CD4-positive, alpha-beta T cell treated with Interleukin-15 for 4 hours (primary cell): Measurements from ENCODE around the gene CD99.

Source experiments
- DNase-seq: peaks from one replicate; pipeline ENCODE4 v3.0.0-alpha.2; 2020; ENCODE audit warnings: low spot score

Gene CD99, protein sequence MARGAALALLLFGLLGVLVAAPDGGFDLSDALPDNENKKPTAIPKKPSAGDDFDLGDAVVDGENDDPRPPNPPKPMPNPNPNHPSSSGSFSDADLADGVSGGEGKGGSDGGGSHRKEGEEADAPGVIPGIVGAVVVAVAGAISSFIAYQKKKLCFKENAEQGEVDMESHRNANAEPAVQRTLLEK

DNA sequence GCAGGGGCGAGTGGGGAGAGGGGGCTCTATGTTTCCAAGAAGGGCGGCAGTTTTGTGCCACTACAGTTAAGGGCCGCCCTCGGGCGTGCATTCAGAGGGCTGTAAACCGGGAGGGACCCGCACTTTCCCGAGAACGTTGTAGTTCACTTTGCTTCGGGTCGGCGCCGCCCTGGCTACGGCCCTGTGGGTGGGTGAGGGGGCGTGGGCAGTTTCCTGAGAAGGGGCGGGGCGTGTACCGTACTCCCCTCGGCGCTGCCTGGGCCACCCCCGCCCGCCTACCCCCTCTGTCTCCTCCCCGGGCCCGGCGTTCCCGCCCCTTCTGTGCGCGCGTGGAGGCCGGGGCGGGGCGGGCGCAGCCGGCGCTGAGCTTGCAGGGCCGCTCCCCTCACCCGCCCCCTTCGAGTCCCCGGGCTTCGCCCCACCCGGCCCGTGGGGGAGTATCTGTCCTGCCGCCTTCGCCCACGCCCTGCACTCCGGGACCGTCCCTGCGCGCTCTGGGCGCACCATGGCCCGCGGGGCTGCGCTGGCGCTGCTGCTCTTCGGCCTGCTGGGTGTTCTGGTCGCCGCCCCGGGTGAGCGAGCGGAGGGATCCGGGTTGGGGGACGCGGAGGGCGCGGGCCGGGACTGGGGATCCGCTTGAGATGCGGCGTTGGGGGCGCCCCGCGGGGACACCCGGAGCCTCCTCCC is at the start of gene CD99:
TSS of gene CD99 (plus strand) at position 440 of the 687 bp plus-strand sequence. CDS start at position 506, 66 bp downstream.
- peak; percentile 96 for DNase-seq

DNA sequence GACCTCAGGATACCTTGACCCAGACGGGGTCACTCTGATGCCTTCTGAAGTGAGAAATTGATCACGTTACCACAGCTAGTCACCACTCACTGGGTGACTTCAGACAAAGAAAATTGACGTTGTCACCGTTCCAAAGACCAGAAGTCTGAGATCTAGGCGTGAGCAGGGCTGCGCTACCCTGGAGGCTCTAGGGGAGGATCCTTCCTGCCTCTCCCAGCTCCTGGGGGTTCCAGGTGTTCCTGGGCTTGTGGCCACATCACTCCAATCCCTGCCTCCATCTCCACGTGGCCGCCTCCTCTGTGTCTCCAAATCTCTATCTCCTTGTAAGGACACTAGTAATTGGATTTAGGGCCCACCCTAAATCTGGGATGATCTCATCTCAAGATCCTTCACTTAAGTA is 48.9 kb upstream of the CD99 start:
- DNase-seq, result no peak

DNA sequence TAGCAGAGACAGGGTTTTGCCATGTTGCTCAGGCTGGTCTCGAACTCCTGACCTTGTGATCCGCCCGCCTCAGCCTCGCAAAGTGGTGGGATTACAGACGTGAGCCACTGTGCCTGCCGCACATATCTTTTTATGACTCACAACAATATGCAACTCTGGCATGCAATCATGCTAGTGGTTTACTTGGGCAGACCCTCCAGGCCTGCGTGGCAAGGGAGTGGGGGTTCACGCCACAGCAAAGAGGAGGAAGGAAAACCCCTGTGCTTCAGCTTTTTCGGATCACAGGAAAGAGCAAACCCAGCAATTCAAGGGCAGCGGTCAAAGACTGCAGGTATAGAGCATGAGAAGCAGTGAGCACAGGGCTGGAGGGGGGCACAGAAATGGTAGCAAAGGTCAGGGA is 48.3 kb upstream of the CD99 start:
- DNase-seq, result no peak

DNA sequence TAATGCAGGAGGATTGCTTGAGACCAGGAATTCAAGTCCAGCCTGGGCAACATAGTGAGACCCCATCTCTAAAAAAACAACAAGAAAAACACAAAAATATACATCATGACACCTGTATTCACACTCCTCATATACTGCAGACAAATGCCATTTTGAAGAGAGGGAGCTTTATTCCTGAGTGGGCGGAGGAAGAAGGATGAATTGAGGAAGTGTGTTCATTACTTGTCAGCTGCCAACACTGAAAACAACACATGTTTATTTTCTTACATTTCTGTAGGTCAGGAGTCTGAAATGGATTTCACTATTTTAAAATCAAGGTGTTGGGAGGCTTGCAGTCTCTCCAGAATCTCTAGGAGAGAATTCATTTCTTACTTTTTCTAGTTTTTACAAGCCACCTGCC is 47.2 kb upstream of the CD99 start:
- DNase-seq, result no peak

DNA sequence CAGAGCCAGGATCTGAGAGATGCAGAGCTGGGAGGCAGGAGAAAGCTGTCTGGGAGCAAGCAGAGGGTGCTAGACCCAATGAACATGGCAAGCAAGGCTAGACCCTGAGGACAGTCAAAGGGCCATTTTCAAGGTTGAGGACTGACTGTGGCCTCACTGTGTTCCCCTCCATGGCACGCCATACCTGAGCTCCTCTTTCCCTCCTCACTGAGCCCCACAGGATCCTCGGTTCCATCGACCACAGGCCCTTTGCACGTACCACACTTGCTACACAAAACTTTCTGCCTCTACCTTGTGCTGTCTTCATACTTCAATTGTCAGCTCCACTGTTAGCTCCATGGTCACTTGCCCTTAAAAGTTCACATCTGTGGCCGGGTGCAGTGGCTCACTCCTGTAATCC is 45.5 kb upstream of the CD99 start:
- no peak for DNase-seq

DNA sequence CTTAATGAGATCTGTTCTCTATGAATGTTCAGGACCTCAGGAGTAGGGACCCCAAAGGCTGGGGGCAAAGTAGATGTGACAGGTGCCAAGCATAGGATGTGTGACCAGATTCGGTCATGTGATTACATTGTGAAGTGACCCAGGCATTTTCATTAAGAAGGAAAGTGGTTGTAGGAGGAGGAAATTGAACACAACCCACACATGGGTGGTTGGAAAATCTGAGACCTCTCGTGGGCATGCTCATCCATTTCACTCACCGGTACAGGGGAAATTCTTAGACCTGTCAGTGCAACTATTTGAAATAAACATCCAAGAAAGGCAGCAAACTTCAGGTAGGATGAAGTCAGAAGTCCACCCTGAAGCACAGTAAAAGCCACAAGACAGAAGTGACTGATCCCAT is 43.5 kb upstream of the CD99 start:
- DNase-seq, result no peak

DNA sequence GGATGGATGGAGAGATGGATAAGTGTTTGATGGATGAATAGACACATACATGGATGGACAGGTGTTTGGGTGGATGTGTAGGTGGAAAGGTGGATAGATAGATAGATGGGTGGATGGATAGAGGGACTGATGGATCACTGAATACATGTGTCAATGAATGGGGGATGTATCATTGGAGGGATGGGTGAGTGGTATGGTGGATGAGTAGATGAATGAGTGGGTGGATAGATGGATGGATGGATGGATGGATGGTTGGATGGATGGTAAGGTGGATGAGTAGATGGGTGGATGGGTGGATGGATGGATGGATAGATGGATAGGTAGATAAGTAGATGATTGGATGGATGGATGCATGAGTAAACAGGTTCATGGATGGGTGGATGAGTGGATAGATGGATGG is 41.1 kb upstream of the CD99 start:
- DNase-seq, result no peak

DNA sequence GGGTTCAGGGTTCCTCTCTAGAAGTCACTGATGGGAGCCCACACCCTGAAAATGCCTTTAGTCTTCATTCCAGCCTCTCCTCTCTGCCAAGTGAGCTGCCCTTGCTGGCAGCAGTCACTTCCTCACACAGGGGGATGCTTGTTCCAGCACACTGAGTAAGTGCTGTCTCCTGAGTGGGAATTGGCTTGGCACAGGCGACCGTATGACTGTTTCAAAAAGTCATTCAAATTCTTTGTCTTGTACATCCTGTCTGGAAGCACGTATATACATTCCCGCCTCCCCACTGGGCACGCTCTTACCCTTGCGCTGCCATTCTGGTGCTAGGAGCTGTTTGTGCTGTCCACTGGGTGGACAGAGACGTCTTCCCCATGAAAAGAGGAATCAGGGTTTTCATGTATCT is 40.2 kb upstream of the CD99 start:
- no peak for DNase-seq

DNA sequence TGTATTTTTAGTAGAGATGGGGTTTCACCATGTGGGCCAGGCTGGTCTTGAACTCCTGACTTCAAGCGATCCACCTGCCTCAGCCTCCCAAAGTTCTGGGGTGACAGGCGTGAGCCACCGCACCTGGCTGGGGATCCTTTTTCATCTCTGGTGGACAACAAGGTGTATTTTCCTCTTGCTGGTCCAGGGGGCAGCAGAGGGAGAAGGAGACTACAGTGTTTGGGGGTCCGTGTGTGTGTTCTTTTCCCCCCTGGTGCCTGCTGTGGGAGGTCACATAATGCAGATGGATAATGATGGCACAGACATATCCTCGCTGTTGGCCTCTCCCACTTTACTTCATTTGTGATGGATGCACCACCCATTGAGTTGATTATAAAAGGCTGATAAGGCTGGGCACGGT is 39.0 kb upstream of the CD99 start:
- DNase-seq, result no peak

DNA sequence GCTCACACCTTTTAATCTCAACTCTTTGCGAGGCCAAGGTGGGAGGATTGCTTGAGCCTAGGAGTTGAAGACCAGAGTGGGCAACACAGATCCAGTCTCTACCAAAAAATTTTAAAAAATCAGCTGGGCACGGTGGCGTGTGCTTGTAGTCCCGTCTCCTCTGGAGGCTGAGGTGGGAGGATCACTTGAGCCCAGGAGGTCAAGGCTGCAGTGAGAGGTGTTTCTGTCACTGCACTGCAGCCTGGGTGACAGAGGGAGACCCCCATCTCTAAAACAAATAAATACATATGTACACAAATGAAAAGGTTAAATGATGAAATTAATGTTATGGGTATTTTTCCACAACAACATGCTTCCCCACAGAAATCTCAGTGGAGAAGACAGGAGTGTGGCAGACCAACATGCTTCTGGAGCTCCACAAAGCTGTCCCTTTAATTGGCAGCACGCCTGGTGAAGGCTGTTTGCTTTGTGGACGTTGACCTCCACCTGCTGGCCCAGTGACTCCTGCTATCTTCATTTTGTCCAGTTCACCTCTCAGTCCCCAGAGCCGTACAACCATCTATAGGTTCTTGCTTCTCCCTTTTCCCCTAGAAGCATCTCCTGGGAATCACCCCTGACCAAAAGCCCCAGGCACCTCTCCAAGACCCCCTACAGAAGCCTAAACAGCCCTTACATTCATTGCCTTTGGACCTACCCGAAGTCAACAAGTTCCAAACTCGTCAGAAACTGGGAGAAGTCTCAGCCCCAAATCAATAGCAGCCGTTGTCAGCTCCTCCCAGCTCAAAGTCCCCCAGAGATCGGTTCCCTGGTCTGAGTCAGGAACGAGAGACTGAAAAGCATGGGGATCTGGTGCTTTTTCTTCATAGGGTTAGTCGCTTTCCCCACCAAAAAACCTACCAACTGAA is 36.4 kb upstream of the CD99 start:
- DNase-seq, result no peak

DNA sequence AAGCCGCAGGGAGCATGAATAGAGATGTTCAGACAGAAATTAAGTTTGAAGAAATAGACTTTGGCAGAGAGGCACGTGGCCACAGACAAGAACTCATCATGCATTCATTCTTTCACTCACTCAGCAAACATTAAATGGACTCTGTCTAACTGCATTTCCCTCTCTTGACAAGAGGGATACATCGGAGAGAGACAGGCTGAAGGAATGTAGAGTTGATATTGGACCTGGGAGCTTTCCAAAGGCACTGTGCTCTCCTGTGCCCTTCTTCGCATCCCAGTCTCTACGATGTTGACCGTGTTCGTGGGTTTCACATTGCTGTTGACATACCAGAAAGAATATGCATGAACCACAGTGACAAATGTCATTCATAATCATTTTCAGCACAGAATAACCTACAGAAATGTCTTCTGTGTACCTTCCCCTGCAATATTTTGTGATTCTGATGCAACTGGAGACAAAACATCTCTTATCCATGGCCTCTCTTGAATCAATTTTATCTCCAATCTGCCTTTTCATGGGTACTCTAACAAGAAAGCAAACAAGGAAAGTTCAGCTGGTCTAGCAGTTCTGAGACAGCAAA is 34.7 kb upstream of the CD99 start:
- no peak for DNase-seq

DNA sequence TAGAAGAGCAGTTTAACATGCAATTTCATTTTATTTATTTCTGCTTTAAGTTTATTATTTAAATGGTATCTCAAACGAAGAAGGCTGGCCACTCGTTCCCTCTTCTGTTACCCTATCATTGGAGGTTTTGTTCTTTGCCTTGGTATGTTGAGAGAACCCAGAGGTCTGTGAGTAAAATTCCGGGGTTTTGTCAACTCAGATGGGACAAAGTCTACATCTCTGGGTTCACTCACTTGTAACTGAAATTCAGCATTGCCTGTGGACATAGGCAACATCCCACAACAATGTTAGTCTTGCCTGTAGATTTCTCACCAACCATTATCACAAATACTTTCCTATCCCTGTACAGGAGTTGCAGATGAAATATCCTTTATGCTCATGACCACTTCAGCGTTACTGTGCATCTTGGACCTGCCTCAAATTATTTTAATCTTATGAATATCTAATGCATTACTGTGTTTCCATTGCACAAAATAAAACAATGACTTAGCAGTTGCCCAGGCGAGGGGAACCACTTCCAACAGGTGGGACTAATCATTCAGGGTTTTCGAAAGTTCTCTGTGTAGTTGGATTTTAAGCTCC is 33.5 kb upstream of the CD99 start:
- DNase-seq, result no peak

DNA sequence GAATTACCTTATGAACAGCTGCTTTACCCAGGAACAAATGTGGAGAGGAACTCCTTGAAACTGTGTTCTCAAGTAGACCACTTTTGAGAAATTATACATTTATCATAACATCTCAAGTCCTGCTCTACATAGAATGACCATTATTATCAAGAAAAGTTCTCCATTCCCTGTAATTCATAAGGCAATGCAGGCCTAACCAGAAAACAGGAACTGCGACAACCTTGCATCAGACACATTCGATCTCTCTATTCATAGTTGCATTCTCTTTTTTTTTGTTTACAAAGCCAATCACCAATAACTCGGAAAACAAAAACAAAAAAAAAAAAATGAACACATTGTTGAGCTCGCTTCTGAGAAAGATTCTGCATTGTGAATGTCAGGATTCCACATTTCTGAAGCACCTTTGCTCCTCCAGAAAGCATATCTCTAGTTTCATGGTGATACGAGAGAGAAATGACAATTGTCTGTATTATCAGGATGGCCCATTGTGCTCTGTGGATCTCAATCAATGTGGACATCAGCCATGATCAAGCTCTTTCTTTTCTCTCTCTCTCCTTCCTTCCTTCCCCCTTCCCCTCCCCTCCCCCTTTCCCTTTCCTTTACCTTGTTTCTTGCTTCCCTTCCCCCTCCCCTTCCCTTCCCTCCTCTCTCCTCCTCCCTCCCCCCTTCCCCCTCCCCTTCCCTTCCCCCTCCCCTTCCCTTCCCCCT is 32.4 kb upstream of the CD99 start:
- no peak for DNase-seq

DNA sequence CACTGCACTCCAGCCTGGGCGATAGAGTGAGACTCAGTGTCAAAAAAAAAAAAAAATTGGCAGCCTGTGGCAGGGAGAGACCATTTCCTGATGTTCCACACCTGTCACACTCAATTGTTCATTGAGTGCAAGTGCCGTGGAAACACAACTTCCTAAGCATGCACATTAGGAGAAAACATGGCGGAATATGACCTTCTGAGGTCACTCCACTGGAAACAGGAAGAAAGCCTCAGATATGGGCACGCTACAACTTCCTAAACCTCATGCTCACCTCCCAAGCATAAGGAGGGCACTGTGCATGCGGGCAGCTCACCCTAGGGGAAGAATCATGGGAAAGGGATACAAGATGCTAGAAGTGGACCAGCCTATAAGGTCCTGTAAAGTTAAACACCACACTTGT is 28.5 kb upstream of the CD99 start:
- no peak for DNase-seq

DNA sequence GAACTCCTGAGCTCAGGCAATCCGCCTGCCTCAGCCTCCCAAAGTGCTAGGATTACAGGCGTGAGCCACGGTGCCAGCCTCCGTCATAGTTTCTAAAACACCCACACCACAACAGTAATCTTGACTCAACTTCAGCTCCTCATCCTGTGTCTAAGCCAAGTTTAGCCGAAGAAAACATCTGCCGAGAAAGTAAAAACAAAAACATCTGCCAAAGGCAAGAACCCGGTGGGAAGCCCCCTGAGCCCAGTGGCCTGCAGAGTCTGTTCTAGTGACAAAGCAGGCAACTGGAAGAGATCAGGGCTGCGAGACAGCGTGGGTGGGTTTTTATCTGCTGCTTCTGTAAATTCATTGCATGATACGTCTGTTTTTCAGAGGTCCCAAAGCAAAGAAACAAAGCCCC is 26.6 kb upstream of the CD99 start:
- no peak for DNase-seq

DNA sequence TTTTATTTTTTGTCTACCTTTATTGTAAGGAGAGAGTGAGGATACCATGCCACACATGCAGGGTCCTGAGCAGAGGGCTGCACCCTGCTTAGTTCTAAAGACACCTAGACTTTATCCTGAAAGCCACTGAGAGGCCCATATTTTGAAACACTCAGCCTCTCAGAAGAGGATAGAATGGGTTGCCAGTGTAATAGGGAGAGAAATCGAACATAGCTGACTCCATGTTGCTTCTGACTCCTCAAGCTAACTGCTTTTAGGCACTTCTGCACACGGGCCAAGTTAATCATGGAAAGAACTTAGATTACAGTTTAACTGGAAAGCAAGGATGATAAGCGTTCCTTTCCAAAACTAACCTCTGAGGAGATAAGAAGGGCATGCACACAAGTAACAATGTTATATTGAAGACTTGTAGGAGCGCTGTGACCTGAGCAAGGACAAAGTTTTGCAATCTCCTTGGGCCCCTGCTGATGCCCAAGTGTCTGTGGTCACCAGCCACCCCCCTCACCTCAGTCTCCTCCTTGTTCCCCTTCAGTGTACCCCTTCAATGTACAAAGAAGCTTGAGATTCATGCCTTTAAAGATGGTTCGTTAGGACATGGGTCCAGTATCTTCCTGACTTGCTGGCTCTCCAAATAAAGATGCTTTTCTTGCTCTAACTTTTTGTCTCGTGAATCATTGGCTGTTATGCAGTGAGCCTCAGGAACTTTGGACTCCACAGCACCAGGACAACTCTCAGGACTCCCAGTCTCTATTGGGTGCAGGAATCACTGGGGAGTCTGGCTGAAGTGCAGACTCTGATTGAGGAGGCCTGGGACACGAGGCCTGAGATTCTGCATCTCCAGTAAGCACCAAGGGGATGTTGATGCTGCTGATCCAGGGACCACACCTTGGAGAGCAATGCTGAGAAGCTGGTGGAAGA is 25.4 kb upstream of the CD99 start:
- DNase-seq, result no peak

DNA sequence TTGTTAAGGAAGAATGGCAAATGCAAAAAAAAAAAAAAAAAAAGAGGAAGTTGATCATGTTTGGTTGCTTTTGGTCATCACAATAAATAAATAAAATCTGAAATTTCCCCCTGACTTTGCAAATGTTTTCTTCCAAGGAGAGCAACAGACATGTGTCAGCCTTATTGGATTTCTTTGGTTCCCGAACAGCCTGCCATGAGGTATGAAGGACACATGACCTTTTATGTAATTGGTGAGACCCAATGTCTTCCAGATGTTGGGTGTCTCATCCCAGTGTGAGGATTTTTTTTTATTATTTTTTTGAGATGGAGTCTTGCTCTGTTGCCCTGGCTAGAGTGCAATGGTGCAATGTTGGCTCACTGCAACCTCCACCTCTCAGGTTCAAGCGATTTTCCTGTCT is 24.6 kb upstream of the CD99 start:
- no peak for DNase-seq

DNA sequence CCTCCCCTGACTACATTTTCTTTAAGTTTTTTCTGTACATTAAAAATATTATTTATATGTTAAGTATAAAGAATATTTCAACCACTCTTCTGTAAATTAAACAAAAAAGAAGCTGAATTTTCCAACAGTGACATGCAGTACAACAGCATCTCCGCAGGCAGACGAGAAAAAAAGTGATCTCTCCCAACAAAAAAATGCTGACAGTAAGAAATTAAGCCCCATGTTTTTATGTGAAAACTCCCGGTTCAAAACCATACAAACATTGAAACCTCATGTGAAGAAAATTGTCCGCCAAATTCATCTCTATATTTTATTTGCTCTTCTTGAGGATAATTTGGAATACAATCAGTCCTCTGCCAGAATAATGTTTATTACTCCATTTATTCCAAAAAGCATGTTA is 20.1 kb upstream of the CD99 start:
- DNase-seq, result no peak

DNA sequence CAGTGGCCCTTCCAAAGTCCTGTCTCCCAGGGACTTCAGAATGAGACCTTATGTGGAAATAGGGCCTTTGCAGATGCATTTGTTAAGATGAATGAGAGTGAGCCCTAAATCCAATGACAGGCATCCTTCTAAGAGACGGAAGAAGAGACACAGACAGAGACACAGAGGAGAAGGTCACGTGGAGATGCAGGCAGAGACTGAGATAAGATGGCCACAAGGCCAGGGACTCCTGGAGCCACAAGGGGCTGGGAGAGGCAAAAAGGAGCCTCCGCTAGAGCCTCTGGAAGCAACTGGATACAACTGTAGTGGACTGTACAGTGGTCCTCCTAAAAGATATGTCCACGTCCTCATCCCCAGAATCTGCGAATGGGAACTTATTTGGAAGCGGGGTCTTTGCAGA is 19.0 kb upstream of the CD99 start:
- DNase-seq, result no peak

DNA sequence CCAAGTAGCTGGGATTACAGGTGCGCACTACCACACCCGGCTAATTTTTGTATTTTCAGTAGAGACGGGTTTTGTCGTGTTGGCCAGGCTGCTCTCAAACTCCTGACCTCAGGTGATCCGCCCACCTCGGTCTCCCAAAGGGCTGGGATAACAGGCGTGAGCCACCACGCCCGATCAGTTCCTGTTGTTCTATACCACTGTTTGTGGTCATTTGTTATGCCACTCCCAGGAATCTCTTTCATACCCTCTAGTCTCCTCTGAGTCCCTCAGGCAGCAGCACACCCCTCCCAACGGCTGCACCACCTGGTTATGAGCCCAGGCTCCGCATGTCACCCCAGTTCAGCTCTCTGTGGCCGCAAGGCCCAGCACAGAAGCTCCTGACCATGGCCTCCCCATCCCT is 17.5 kb upstream of the CD99 start:
- no peak for DNase-seq
